ENCODE measurements around the gene S1PR1. TPM values are rescaled to one million over a fixed set of nuclear protein-coding genes. Genes with fewer than 3 reads are reported as not detected.

S1PR1 gene
- total RNA-seq, 3 donors from 2014 or later = 4.8 to 14.9 (median 12.3) TPM

GRCh38 chr1:101284021-101284420 lies 47.2 kb downstream of the S1PR1 start:
- H3K36me3 ChIP-seq (ENCODE audit: low read depth) = no peaks in the 10 kb centered on the region
- H3K4me1 ChIP-seq (ENCODE audit: low read depth) = peaks cover 5% of the 10 kb centered on the region
- H3K4me3 ChIP-seq = no peak overlapping the region
- ATAC-seq = no peak
- TF ChIP-seq CTCF (IDR thresholded peaks at IDR 0.05) = no peak
- intact Hi-C loops (cut with DNase I, micrococcal nuclease) = loop anchor here in 1 of 2 donors (10.0 kb wide), 1 partner anchor 359 kb away; no protein-coding TSS in a partner anchor
- H3K9me3 ChIP-seq = no peaks in the 10 kb centered on the region
- no peak for DNase-seq

GRCh38 chr1:101284622-101285218 lies 47.9 kb downstream of the S1PR1 start:
- TF ChIP-seq CTCF (IDR thresholded peaks at IDR 0.05) = no peak
- no peaks in the 10 kb centered on the region for H3K9me3 ChIP-seq
- H3K4me1 ChIP-seq (ENCODE audit: low read depth) = peaks cover 5% of the 10 kb centered on the region
- intact Hi-C loops (cut with DNase I, micrococcal nuclease) = loop anchor here (5.0 to 10.0 kb wide), 2 partner anchors 360 to 362 kb away; no protein-coding TSS in a partner anchor
- ATAC-seq = no peak
- no peak for DNase-seq
- no peak overlapping the region for H3K4me3 ChIP-seq
- H3K36me3 ChIP-seq (ENCODE audit: low read depth) = no peaks in the 10 kb centered on the region

- no peaks in the 10 kb centered on the region for H3K36me3 ChIP-seq (ENCODE audit: low read depth)
- intact Hi-C loops (cut with DNase I, micrococcal nuclease) = loop anchor here (5.0 to 10.0 kb wide), 2 partner anchors 361 to 364 kb away; no protein-coding TSS in a partner anchor
- ATAC-seq = no peak
These were observed 49.2 kb downstream of the S1PR1 start for GRCh38 chr1:101285922-101286570.

GRCh38 chr1:101288491-101288944 lies 51.7 kb downstream of the S1PR1 start:
- Histone ChIP-seq H3K4me3 (no peak overlapping the region), H3K4me1 (ENCODE audit: low read depth) (peaks cover 5% of the 10 kb centered on the region), H3K9me3 (no peaks in the 10 kb centered on the region), H3K36me3 (ENCODE audit: low read depth) (no peaks in the 10 kb centered on the region)
- ATAC-seq = peak; percentile 95
- intact Hi-C loops (cut with DNase I, micrococcal nuclease) = loop anchor here (5.0 to 10.0 kb wide), 2 partner anchors 364 to 366 kb away; no protein-coding TSS in a partner anchor
- peak; percentile 75 for TF ChIP-seq CTCF (IDR thresholded peaks at IDR 0.05)
- peak in 1 of 3 donors; percentile 89 for DNase-seq

More at GRCh38 chr1:101285922-101286570, 49.2 kb downstream of the S1PR1 start:
- TF ChIP-seq CTCF (IDR thresholded peaks at IDR 0.05) = no peak
- no peak overlapping the region for H3K4me3 ChIP-seq
- no peaks in the 10 kb centered on the region for H3K9me3 ChIP-seq
- DNase-seq = no peak
- peaks cover 5% of the 10 kb centered on the region for H3K4me1 ChIP-seq (ENCODE audit: low read depth)

GRCh38 chr1:101290119-101290921 lies 53.5 kb downstream of the S1PR1 start:
- H3K36me3 ChIP-seq (ENCODE audit: low read depth) = no peaks in the 10 kb centered on the region
- TF ChIP-seq CTCF (IDR thresholded peaks at IDR 0.05) = no peak
- peaks cover 5% of the 10 kb centered on the region for H3K4me1 ChIP-seq (ENCODE audit: low read depth)
- ATAC-seq (no peak), DNase-seq (no peak)
- intact Hi-C loops (cut with DNase I, micrococcal nuclease) = no loop called here
- H3K4me3 ChIP-seq = no peak overlapping the region
- no peaks in the 10 kb centered on the region for H3K9me3 ChIP-seq

Other genes with a start within 250 kb of the S1PR1 start
- 10 to 100 TPM; 15.4 to 23.1 (median 22.3) TPM for gene DPH5, start 211.2 kb upstream of the S1PR1 start, total RNA-seq

All from mucosa of descending colon (tissue), 3 donors.